Chondrocyte (in vitro differentiated cells): ENCODE results near the gene GSE1. TPM values are rescaled to one million over a fixed set of nuclear protein-coding genes. Genes with fewer than 3 reads are reported as not detected.

Source experiments
- DNase-seq: peaks from one replicate; pipeline ENCODE4 v3.0.0; 2021; ENCODE audit warnings: mixed read lengths, low spot score
- H3K27ac Mint-ChIP-seq: one replicate; pipeline ENCODE4 v1.8.0; 2021; ENCODE audit warnings: mild to moderate bottlenecking, moderate library complexity, mixed read lengths; ENCODE audit not compliant: unreplicated experiment
- H3K27me3 Mint-ChIP-seq: 2 replicates; pipeline ENCODE4 v1.8.0; 2021; ENCODE audit warnings: low read depth, mixed read lengths
- H3K36me3 Mint-ChIP-seq: 2 replicates; pipeline ENCODE4 v1.8.0; 2021; ENCODE audit warnings: low read depth, mixed read lengths
- H3K4me1 Mint-ChIP-seq: 2 replicates; pipeline ENCODE4 v1.8.0; 2021; ENCODE audit warnings: low read depth, mild to moderate bottlenecking, mixed read lengths
- H3K4me3 Mint-ChIP-seq: one replicate; pipeline ENCODE4 v1.8.0; 2021; ENCODE audit warnings: mild to moderate bottlenecking, moderate library complexity, mixed read lengths; ENCODE audit not compliant: unreplicated experiment
- H3K9me3 Mint-ChIP-seq: 2 replicates; pipeline ENCODE4 v1.8.0; 2021; ENCODE audit warnings: low read depth, mixed read lengths
- CTCF ChIP-seq: fragments of 200-600 bp; sonication (generic); IDR thresholded peaks from 2 replicates; pipeline ENCODE4 v1.5.0; 2021; ENCODE audit warnings: antibody characterized with exemption, mild to moderate bottlenecking, moderate library complexity
- total RNA-seq: library from RNA; stranded (reverse); gene quantifications from 3 replicates; pipeline ENCODE4 v1.2.1, GENCODE V29; 2021

The GSE1 gene
- total RNA-seq, 1 donor from 2014 or later: 22.6 TPM

DNA sequence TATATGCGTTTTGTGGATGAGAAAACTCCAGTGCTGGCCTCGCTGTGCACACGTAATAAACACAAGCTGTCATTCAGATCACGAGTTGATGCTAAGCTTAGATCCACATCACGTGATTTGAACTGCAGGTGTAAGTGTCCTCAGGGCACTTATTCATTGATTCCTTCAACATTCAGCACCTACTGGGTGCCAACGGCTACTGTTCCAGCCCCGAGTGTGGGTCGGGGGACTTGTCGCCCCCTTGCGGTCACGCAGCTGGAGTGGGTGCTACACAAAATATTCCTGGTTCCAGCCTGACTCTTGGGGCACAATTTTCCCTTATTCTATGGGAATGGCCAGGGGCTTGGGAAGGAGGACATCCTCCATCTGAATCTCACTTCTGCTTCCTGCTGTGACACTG, 105.6 kb downstream of the GSE1 start:
- peaks cover 8% of the 10 kb centered on the region for H3K4me1 Mint-ChIP-seq
- H3K36me3 Mint-ChIP-seq: no peaks in the 10 kb centered on the region
- peak; percentile 77 for TF ChIP-seq CTCF
- peaks cover 14% of the 10 kb centered on the region for H3K27me3 Mint-ChIP-seq
- no peak overlapping the region for H3K4me3 Mint-ChIP-seq
- no peak for DNase-seq
- no peak overlapping the region for H3K27ac Mint-ChIP-seq
- H3K9me3 Mint-ChIP-seq: no peaks in the 10 kb centered on the region

GRCh38 chr16:85719605-85720301, 106.6 kb downstream of the GSE1 start:
- Mint-ChIP-seq H3K27me3 (peaks cover 17% of the 10 kb centered on the region), H3K27ac (no peak overlapping the region), H3K4me3 (no peak overlapping the region), H3K9me3 (no peaks in the 10 kb centered on the region), H3K4me1 (peaks cover 8% of the 10 kb centered on the region), H3K36me3 (no peaks in the 10 kb centered on the region)
- no peak for TF ChIP-seq CTCF
- DNase-seq: no peak

GRCh38 chr16:85720302-85720637, 107.1 kb downstream of the GSE1 start:
- H3K27me3 Mint-ChIP-seq: peaks cover 14% of the 10 kb centered on the region
- no peak overlapping the region for H3K4me3 Mint-ChIP-seq
- H3K27ac Mint-ChIP-seq: no peak overlapping the region
- no peaks in the 10 kb centered on the region for H3K9me3 Mint-ChIP-seq
- no peak for TF ChIP-seq CTCF
- peaks cover 7% of the 10 kb centered on the region for H3K4me1 Mint-ChIP-seq
- no peak for DNase-seq
- no peaks in the 10 kb centered on the region for H3K36me3 Mint-ChIP-seq

GRCh38 chr16:85722128-85722893, 109.2 kb downstream of the GSE1 start:
- Mint-ChIP-seq H3K27me3 (peaks cover 18% of the 10 kb centered on the region), H3K4me1 (no peaks in the 10 kb centered on the region), H3K36me3 (peaks cover 1% of the 10 kb centered on the region), H3K9me3 (no peaks in the 10 kb centered on the region), H3K4me3 (no peak overlapping the region), H3K27ac (no peak overlapping the region)
- TF ChIP-seq CTCF: no peak
- no peak for DNase-seq

DNA sequence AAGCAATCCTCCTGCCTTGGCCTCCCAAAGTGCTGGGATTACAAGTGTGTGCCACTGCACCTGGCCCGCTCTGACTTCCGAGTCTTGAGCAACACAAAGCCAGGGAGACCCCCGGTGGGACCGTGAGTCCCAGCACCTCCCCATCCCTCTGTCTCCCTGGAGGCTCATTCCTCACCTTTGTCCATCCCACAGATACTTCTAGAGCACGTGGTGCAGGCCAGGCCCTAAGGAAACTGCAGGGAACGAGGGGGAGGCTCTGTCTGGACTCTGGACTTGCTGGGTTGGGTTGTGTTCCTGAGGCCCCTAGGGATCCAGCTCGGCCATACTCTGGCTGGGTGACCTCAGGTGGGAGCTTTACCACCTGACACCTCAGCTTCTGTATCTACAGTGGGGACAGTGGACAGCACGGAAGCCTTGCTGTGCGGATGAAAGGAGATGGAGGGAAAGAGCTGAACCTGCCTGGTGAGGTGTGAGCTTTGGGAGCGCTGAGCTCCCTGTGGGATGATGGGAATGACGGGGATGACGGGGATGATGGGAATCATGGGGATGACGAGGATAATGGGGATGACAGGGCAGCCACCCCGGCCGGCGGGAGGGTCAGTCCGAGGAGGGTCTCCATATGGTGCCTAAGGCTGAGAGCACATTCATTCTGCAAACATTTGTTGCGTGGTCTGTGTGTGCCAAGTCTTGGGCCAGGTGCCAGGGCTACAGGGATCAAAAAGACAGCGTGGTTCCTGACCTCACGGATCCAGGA, 111.2 kb downstream of the GSE1 start:
- TF ChIP-seq CTCF: no peak
- no peak for DNase-seq
- Mint-ChIP-seq H3K4me1 (no peaks in the 10 kb centered on the region), H3K9me3 (no peaks in the 10 kb centered on the region), H3K27ac (no peak overlapping the region), H3K36me3 (peaks cover 1% of the 10 kb centered on the region), H3K27me3 (peaks cover 19% of the 10 kb centered on the region), H3K4me3 (no peak overlapping the region)
